ENCODE measurements around the gene CBX6. TPM values are rescaled to one million over a fixed set of nuclear protein-coding genes. Genes with fewer than 3 reads are reported as not detected.

The CBX6 gene
- polyA plus RNA-seq, 1 donor (not counting 4 experiments of a cell fraction or from before 2014, with no cell fraction given), result 4.1 TPM

DNA sequence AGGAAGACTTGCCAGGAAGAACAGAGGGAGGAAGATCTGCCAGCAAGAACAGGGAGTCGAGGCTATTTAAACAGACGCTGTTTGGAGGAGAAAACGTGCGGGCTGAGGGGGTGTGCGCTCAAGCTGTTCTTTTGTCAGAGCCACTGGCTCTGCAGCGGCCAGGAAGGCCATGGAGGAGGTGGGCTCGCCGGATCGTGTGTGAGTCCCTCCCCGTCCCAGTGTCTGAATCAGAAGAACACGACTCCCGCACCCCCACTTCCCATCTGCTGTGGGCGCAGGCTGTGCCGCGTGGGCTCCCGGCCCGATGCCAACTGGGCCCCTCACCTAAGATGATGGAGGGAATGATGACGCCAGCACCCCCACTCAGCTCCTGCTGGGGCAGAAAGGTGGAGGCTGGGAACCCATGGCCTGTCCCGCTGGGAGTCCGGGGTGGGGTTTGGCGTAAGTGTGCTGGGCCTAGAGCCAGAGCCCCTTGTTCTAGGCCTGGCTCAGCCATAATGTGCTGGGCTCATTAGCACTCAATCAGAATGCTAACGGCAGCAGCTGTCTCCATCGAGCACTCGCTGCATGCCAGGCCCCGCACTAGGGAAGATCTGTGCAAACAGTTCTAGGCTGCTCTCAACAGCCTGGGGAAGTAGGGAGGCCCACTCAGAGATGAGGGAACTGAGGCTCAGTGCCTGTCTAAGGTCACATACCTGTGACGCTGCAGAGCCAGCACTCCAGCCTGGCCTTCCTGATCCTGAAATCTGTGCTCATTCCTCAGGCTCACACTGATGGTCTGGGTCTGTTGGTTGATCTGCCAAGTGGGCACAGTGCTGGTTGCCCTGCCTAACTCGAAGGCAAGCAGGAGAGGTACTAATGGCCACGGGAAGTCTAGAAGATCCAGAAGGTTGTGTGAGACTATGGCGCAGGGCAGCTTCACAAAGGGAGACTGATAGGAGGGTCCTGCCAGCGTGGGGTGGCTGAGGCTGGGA is 39.7 kb downstream of the CBX6 start:
- no peak for TF ChIP-seq EZH2 (IDR thresholded peaks at IDR 0.05; ENCODE audit: low read length)
- TF ChIP-seq, protein P1, sequence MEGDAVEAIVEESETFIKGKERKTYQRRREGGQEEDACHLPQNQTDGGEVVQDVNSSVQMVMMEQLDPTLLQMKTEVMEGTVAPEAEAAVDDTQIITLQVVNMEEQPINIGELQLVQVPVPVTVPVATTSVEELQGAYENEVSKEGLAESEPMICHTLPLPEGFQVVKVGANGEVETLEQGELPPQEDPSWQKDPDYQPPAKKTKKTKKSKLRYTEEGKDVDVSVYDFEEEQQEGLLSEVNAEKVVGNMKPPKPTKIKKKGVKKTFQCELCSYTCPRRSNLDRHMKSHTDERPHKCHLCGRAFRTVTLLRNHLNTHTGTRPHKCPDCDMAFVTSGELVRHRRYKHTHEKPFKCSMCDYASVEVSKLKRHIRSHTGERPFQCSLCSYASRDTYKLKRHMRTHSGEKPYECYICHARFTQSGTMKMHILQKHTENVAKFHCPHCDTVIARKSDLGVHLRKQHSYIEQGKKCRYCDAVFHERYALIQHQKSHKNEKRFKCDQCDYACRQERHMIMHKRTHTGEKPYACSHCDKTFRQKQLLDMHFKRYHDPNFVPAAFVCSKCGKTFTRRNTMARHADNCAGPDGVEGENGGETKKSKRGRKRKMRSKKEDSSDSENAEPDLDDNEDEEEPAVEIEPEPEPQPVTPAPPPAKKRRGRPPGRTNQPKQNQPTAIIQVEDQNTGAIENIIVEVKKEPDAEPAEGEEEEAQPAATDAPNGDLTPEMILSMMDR (optimal IDR thresholded peaks at IDR 0.05 in 1 of 3, IDR thresholded peaks at IDR 0.05 in 1 of 3, conservative IDR thresholded peaks at IDR 0.05 in 1 of 3; ENCODE audit: extremely low read depth in 1 of 3, insufficient read depth in 2 of 3, low read length in 3 of 3), result no peak
- no peak overlapping the region for H3K4me2 ChIP-seq (ENCODE audit: control insufficient read depth, extremely low read depth, insufficient read depth, low read depth, low read length)

DNA sequence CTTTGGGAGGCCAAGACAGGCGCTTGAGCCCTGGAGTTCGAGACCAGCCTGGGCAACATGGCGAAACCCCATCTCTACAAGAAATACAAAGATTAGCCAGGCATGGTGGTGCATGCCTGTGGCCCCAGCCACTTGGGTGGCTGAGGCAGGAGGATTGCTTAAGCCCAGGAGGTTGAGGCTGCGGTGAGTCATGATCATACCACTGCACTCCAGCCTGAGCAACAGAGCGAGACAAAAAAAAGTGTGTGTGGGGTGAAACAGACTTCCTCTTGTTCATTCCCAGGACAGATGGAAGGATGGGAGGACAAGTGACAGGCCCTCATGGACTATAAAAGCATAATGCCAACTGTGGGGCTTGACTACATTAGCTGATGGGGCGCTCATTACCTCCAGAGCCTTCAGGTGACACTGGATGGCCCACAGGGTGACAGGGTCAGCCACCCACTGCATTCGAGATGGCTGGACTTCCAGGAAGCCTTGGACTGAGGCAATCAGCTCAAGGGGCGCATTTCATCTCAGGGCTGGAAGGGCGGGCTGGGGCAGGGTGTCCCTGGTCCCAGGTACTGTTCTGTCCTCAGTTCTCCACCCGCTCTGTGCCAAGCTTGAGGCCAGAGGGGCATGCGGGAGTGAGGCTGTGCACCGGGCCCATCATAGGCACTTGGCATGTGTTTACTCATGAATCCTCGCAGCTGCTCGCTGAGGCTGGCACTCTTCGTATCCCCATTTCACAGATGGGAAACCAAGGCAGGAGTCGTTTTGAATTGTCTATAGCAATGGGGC is 40.7 kb downstream of the CBX6 start:
- Histone ChIP-seq H3K9ac (ENCODE audit: control insufficient read depth, extremely low read depth, insufficient read depth, low read length) (no peak overlapping the region), H3K27ac (ENCODE audit: control insufficient read depth, insufficient read depth, low read length) (no peak overlapping the region), H3K9me3 (ENCODE audit: control insufficient read depth, low read depth, low read length) (no peaks in the 10 kb centered on the region), H3K9me1 (ENCODE audit: control insufficient read depth, extremely low read depth, insufficient read depth, low read length) (no peaks in the 10 kb centered on the region), H3K36me3 (ENCODE audit: control insufficient read depth in 2 of 2, extremely low read depth in 1 of 2, insufficient read depth in 2 of 2, low read length in 2 of 2) (no peaks in the 10 kb centered on the region), H3K4me3 (ENCODE audit: control insufficient read depth in 2 of 3, extremely low read depth in 1 of 3, insufficient read depth in 2 of 3, low read depth in 1 of 3, low read length in 3 of 3) (no peak overlapping the region), H3K4me2 (ENCODE audit: control insufficient read depth, extremely low read depth, insufficient read depth, low read depth, low read length) (no peak overlapping the region), H2AFZ (ENCODE audit: control insufficient read depth, low read length) (no peak overlapping the region), H3K4me1 (ENCODE audit: control insufficient read depth, extremely low read depth, insufficient read depth, low read length) (no peaks in the 10 kb centered on the region), H3K79me2 (ENCODE audit: control insufficient read depth, insufficient read depth, low read length) (no peaks in the 10 kb centered on the region), H3K27me3 (ENCODE audit: control insufficient read depth, extremely low read depth, insufficient read depth, low read length) (peaks cover 7% of the 10 kb centered on the region), H4K20me1 (ENCODE audit: control insufficient read depth, extremely low read depth, insufficient read depth, low read length) (no peaks in the 10 kb centered on the region)
- TF ChIP-seq EZH2 (IDR thresholded peaks at IDR 0.05; ENCODE audit: low read length), result no peak
- dilution Hi-C loops (cut with MboI; ENCODE audit: extremely low pct_ligation_motif_present, low sequenced_read_pairs), result no loop called here
- FAIRE-seq (no peak), DNase-seq (ENCODE audit: low read depth, low spot score) (no peak)

More for the DNA sequence above, 39.7 kb downstream of the CBX6 start:
- FAIRE-seq, result no peak
- H3K27ac ChIP-seq (ENCODE audit: control insufficient read depth, insufficient read depth, low read length), result no peak overlapping the region
- H3K36me3 ChIP-seq (ENCODE audit: control insufficient read depth in 2 of 2, extremely low read depth in 1 of 2, insufficient read depth in 2 of 2, low read length in 2 of 2), result no peaks in the 10 kb centered on the region
- no peak overlapping the region for H3K9ac ChIP-seq (ENCODE audit: control insufficient read depth, extremely low read depth, insufficient read depth, low read length)
- no peaks in the 10 kb centered on the region for H3K4me1 ChIP-seq (ENCODE audit: control insufficient read depth, extremely low read depth, insufficient read depth, low read length)
- no peaks in the 10 kb centered on the region for H3K79me2 ChIP-seq (ENCODE audit: control insufficient read depth, insufficient read depth, low read length)
- no peaks in the 10 kb centered on the region for H3K9me1 ChIP-seq (ENCODE audit: control insufficient read depth, extremely low read depth, insufficient read depth, low read length)
- no peaks in the 10 kb centered on the region for H3K9me3 ChIP-seq (ENCODE audit: control insufficient read depth, low read depth, low read length)
- no peaks in the 10 kb centered on the region for H4K20me1 ChIP-seq (ENCODE audit: control insufficient read depth, extremely low read depth, insufficient read depth, low read length)
- H3K27me3 ChIP-seq (ENCODE audit: control insufficient read depth, extremely low read depth, insufficient read depth, low read length), result peaks cover 7% of the 10 kb centered on the region
- dilution Hi-C loops (cut with MboI; ENCODE audit: extremely low pct_ligation_motif_present, low sequenced_read_pairs), result no loop called here
- no peak for DNase-seq (ENCODE audit: low read depth, low spot score)
- H2AFZ ChIP-seq (ENCODE audit: control insufficient read depth, low read length), result no peak overlapping the region
- H3K4me3 ChIP-seq (ENCODE audit: control insufficient read depth in 2 of 3, extremely low read depth in 1 of 3, insufficient read depth in 2 of 3, low read depth in 1 of 3, low read length in 3 of 3), result no peak overlapping the region
